Measurements from ENCODE around the gene MFGE8. TPM values are rescaled to one million over a fixed set of nuclear protein-coding genes. Genes with fewer than 3 reads are reported as not detected.

The MFGE8 gene
- polyA plus RNA-seq, 1 donor (not counting 4 experiments of a cell fraction or from before 2014, with no cell fraction given) = 55.3 TPM

- Histone ChIP-seq H3K79me2 (ENCODE audit: control insufficient read depth, insufficient read depth, low read length) (no peaks in the 10 kb centered on the region), H3K4me2 (ENCODE audit: control insufficient read depth, extremely low read depth, insufficient read depth, low read depth, low read length) (no peak overlapping the region), H3K36me3 (ENCODE audit: control insufficient read depth in 2 of 2, extremely low read depth in 1 of 2, insufficient read depth in 2 of 2, low read length in 2 of 2) (no peaks in the 10 kb centered on the region), H3K27ac (ENCODE audit: control insufficient read depth, insufficient read depth, low read length) (no peak overlapping the region), H3K9ac (ENCODE audit: control insufficient read depth, extremely low read depth, insufficient read depth, low read length) (no peak overlapping the region), H3K27me3 (ENCODE audit: control insufficient read depth, extremely low read depth, insufficient read depth, low read length) (no peaks in the 10 kb centered on the region), H3K9me3 (ENCODE audit: control insufficient read depth, low read depth, low read length) (no peaks in the 10 kb centered on the region), H3K4me3 (ENCODE audit: control insufficient read depth in 2 of 3, extremely low read depth in 1 of 3, insufficient read depth in 2 of 3, low read depth in 1 of 3, low read length in 3 of 3) (no peak overlapping the region), H2AFZ (ENCODE audit: control insufficient read depth, low read length) (no peak overlapping the region), H3K9me1 (ENCODE audit: control insufficient read depth, extremely low read depth, insufficient read depth, low read length) (no peaks in the 10 kb centered on the region), H4K20me1 (ENCODE audit: control insufficient read depth, extremely low read depth, insufficient read depth, low read length) (no peaks in the 10 kb centered on the region), H3K4me1 (ENCODE audit: control insufficient read depth, extremely low read depth, insufficient read depth, low read length) (peaks cover 4% of the 10 kb centered on the region)
- FAIRE-seq = no peak
- no peak for DNase-seq (ENCODE audit: low read depth, low spot score)
- TF ChIP-seq EZH2 (IDR thresholded peaks at IDR 0.05; ENCODE audit: low read length) (no peak), CTCF (optimal IDR thresholded peaks at IDR 0.05 in 1 of 3, IDR thresholded peaks at IDR 0.05 in 1 of 3, conservative IDR thresholded peaks at IDR 0.05 in 1 of 3; ENCODE audit: extremely low read depth in 1 of 3, insufficient read depth in 2 of 3, low read length in 3 of 3) (no peak)
- dilution Hi-C loops (cut with MboI; ENCODE audit: extremely low pct_ligation_motif_present, low sequenced_read_pairs) = no loop called here
Measured at GRCh38 chr15:88887068-88887580, 26.1 kb downstream of the MFGE8 start.

GRCh38 chr15:88882785-88883184, 30.4 kb downstream of the MFGE8 start:
- H3K9me3 ChIP-seq (ENCODE audit: control insufficient read depth, low read depth, low read length) = no peaks in the 10 kb centered on the region

More at GRCh38 chr15:88882785-88883184, 30.4 kb downstream of the MFGE8 start:
- H3K4me1 ChIP-seq (ENCODE audit: control insufficient read depth, extremely low read depth, insufficient read depth, low read length) = peaks cover 4% of the 10 kb centered on the region
- no peak overlapping the region for H2AFZ ChIP-seq (ENCODE audit: control insufficient read depth, low read length)
- no peak for FAIRE-seq
- no peak for TF ChIP-seq CTCF (optimal IDR thresholded peaks at IDR 0.05 in 1 of 3, IDR thresholded peaks at IDR 0.05 in 1 of 3, conservative IDR thresholded peaks at IDR 0.05 in 1 of 3; ENCODE audit: extremely low read depth in 1 of 3, insufficient read depth in 2 of 3, low read length in 3 of 3)
- TF ChIP-seq EZH2 (IDR thresholded peaks at IDR 0.05; ENCODE audit: low read length) = no peak
- no peak overlapping the region for H3K4me3 ChIP-seq (ENCODE audit: control insufficient read depth in 2 of 3, extremely low read depth in 1 of 3, insufficient read depth in 2 of 3, low read depth in 1 of 3, low read length in 3 of 3)
- no peaks in the 10 kb centered on the region for H3K36me3 ChIP-seq (ENCODE audit: control insufficient read depth in 2 of 2, extremely low read depth in 1 of 2, insufficient read depth in 2 of 2, low read length in 2 of 2)
- no peak for DNase-seq (ENCODE audit: low read depth, low spot score)
- no peak overlapping the region for H3K27ac ChIP-seq (ENCODE audit: control insufficient read depth, insufficient read depth, low read length)
- no peak overlapping the region for H3K4me2 ChIP-seq (ENCODE audit: control insufficient read depth, extremely low read depth, insufficient read depth, low read depth, low read length)
- H3K79me2 ChIP-seq (ENCODE audit: control insufficient read depth, insufficient read depth, low read length) = no peaks in the 10 kb centered on the region
- H3K27me3 ChIP-seq (ENCODE audit: control insufficient read depth, extremely low read depth, insufficient read depth, low read length) = no peaks in the 10 kb centered on the region
- H4K20me1 ChIP-seq (ENCODE audit: control insufficient read depth, extremely low read depth, insufficient read depth, low read length) = no peaks in the 10 kb centered on the region
- H3K9ac ChIP-seq (ENCODE audit: control insufficient read depth, extremely low read depth, insufficient read depth, low read length) = no peak overlapping the region
- dilution Hi-C loops (cut with MboI; ENCODE audit: extremely low pct_ligation_motif_present, low sequenced_read_pairs) = no loop called here
- H3K9me1 ChIP-seq (ENCODE audit: control insufficient read depth, extremely low read depth, insufficient read depth, low read length) = no peaks in the 10 kb centered on the region
